Measurements from ENCODE around the gene PSMG3. TPM values are rescaled to one million over a fixed set of nuclear protein-coding genes. Genes with fewer than 3 reads are reported as not detected.

PSMG3 gene
- total and polyA plus RNA-seq, 2 donors = 12.1 to 34.6 TPM

- no peak overlapping the region for H3K27ac ChIP-seq (ENCODE audit: low read depth)
- DNase-seq (ENCODE audit: extremely low spot score) = no peak
- 92% methylated on average over 15 of the region's 15 CpGs for WGBS
These were observed 32.6 kb upstream of the PSMG3 start for GRCh38 chr7:1602386-1602785.

GRCh38 chr7:1601956-1602355, 32.1 kb upstream of the PSMG3 start:
- Histone ChIP-seq H3K27ac (ENCODE audit: low read depth) (no peak overlapping the region), H3K4me3 (ENCODE audit: low read depth, low read length) (no peak overlapping the region), H3K4me1 (ENCODE audit: insufficient read depth) (no peaks in the 10 kb centered on the region), H3K36me3 (ENCODE audit: insufficient read depth) (no peaks in the 10 kb centered on the region)
- WGBS = 84% methylated on average over 24 of the region's 24 CpGs
- no peak for DNase-seq (ENCODE audit: extremely low spot score)

More at GRCh38 chr7:1602386-1602785, 32.6 kb upstream of the PSMG3 start:
- no peak overlapping the region for H3K4me3 ChIP-seq (ENCODE audit: low read depth, low read length)
- H3K4me1 ChIP-seq (ENCODE audit: insufficient read depth) = no peaks in the 10 kb centered on the region
- no peaks in the 10 kb centered on the region for H3K36me3 ChIP-seq (ENCODE audit: insufficient read depth)

GRCh38 chr7:1599640-1600395, 30.0 kb upstream of the PSMG3 start:
- WGBS = 80% methylated on average over 29 of the region's 29 CpGs

GRCh38 chr7:1598961-1599639, 29.3 kb upstream of the PSMG3 start:
- Histone ChIP-seq H3K4me1 (ENCODE audit: insufficient read depth) (no peaks in the 10 kb centered on the region), H3K27ac (ENCODE audit: low read depth) (no peak overlapping the region)
- 87% methylated on average over 12 of the region's 12 CpGs for WGBS

More at GRCh38 chr7:1599640-1600395, 30.0 kb upstream of the PSMG3 start:
- Histone ChIP-seq H3K27ac (ENCODE audit: low read depth) (no peak overlapping the region), H3K36me3 (ENCODE audit: insufficient read depth) (no peaks in the 10 kb centered on the region), H3K4me3 (ENCODE audit: low read depth, low read length) (no peak overlapping the region), H3K4me1 (ENCODE audit: insufficient read depth) (no peaks in the 10 kb centered on the region)
- DNase-seq (ENCODE audit: extremely low spot score) = no peak

GRCh38 chr7:1598286-1598685, 28.5 kb upstream of the PSMG3 start:
- 80% methylated on average over 7 of the region's 7 CpGs for WGBS
- H3K4me3 ChIP-seq (ENCODE audit: low read depth, low read length) = no peak overlapping the region
- DNase-seq (ENCODE audit: extremely low spot score) = no peak
- no peak overlapping the region for H3K27ac ChIP-seq (ENCODE audit: low read depth)
- H3K36me3 ChIP-seq (ENCODE audit: insufficient read depth) = no peaks in the 10 kb centered on the region
- no peaks in the 10 kb centered on the region for H3K4me1 ChIP-seq (ENCODE audit: insufficient read depth)

More at GRCh38 chr7:1598961-1599639, 29.3 kb upstream of the PSMG3 start:
- Histone ChIP-seq H3K4me3 (ENCODE audit: low read depth, low read length) (no peak overlapping the region), H3K36me3 (ENCODE audit: insufficient read depth) (no peaks in the 10 kb centered on the region)
- DNase-seq (ENCODE audit: extremely low spot score) = no peak

- no peaks in the 10 kb centered on the region for H3K4me1 ChIP-seq (ENCODE audit: insufficient read depth)
- no peak overlapping the region for H3K4me3 ChIP-seq (ENCODE audit: low read depth, low read length)
These were observed 28.0 kb upstream of the PSMG3 start for GRCh38 chr7:1597791-1598190.

GRCh38 chr7:1597066-1597760, 27.4 kb upstream of the PSMG3 start:
- no peak for DNase-seq (ENCODE audit: extremely low spot score)
- Histone ChIP-seq H3K4me1 (ENCODE audit: insufficient read depth) (no peaks in the 10 kb centered on the region), H3K36me3 (ENCODE audit: insufficient read depth) (no peaks in the 10 kb centered on the region), H3K27ac (ENCODE audit: low read depth) (no peak overlapping the region), H3K4me3 (ENCODE audit: low read depth, low read length) (no peak overlapping the region)
- 82% methylated on average over 16 of the region's 16 CpGs for WGBS

More at GRCh38 chr7:1597791-1598190, 28.0 kb upstream of the PSMG3 start:
- DNase-seq (ENCODE audit: extremely low spot score) = no peak
- Histone ChIP-seq H3K36me3 (ENCODE audit: insufficient read depth) (no peaks in the 10 kb centered on the region), H3K27ac (ENCODE audit: low read depth) (no peak overlapping the region)
- 83% methylated on average over 11 of the region's 11 CpGs for WGBS

- H3K4me3 ChIP-seq (ENCODE audit: low read depth, low read length) = no peak overlapping the region
- H3K36me3 ChIP-seq (ENCODE audit: insufficient read depth) = no peaks in the 10 kb centered on the region
- no peak for DNase-seq (ENCODE audit: extremely low spot score)
- WGBS = 69% methylated on average over 39 of the region's 39 CpGs
- no peak overlapping the region for H3K27ac ChIP-seq (ENCODE audit: low read depth)
- H3K4me1 ChIP-seq (ENCODE audit: insufficient read depth) = no peaks in the 10 kb centered on the region
These were observed 26.6 kb upstream of the PSMG3 start for GRCh38 chr7:1596181-1597043.

GRCh38 chr7:1595636-1596035, 25.8 kb upstream of the PSMG3 start:
- DNase-seq (ENCODE audit: extremely low spot score) = no peak
- 67% methylated on average over 12 of the region's 12 CpGs for WGBS
- H3K4me1 ChIP-seq (ENCODE audit: insufficient read depth) = no peaks in the 10 kb centered on the region
- H3K36me3 ChIP-seq (ENCODE audit: insufficient read depth) = no peaks in the 10 kb centered on the region
- no peak overlapping the region for H3K27ac ChIP-seq (ENCODE audit: low read depth)
- H3K4me3 ChIP-seq (ENCODE audit: low read depth, low read length) = no peak overlapping the region

- WGBS = 84% methylated on average over 3 of the region's 3 CpGs
- no peaks in the 10 kb centered on the region for H3K4me1 ChIP-seq (ENCODE audit: insufficient read depth)
- no peak overlapping the region for H3K4me3 ChIP-seq (ENCODE audit: low read depth, low read length)
- H3K36me3 ChIP-seq (ENCODE audit: insufficient read depth) = no peaks in the 10 kb centered on the region
- no peak overlapping the region for H3K27ac ChIP-seq (ENCODE audit: low read depth)
- no peak for DNase-seq (ENCODE audit: extremely low spot score)
These were observed 25.2 kb upstream of the PSMG3 start for GRCh38 chr7:1595027-1595426.

- H3K27ac ChIP-seq (ENCODE audit: low read depth) = no peak overlapping the region
- 88% methylated on average over 4 of the region's 4 CpGs for WGBS
- no peaks in the 10 kb centered on the region for H3K36me3 ChIP-seq (ENCODE audit: insufficient read depth)
- no peak for DNase-seq (ENCODE audit: extremely low spot score)
- H3K4me3 ChIP-seq (ENCODE audit: low read depth, low read length) = no peak overlapping the region
- H3K4me1 ChIP-seq (ENCODE audit: insufficient read depth) = no peaks in the 10 kb centered on the region
These were observed 24.1 kb upstream of the PSMG3 start for GRCh38 chr7:1593904-1594421.

GRCh38 chr7:1593091-1593866, 23.4 kb upstream of the PSMG3 start:
- Histone ChIP-seq H3K36me3 (ENCODE audit: insufficient read depth) (no peaks in the 10 kb centered on the region), H3K4me1 (ENCODE audit: insufficient read depth) (no peaks in the 10 kb centered on the region), H3K27ac (ENCODE audit: low read depth) (no peak overlapping the region), H3K4me3 (ENCODE audit: low read depth, low read length) (no peak overlapping the region)
- DNase-seq (ENCODE audit: extremely low spot score) = no peak
- 67% methylated on average over 19 of the region's 19 CpGs for WGBS

Data from urinary bladder (tissue), 4 donors.